Measurements from ENCODE around the gene PCDH8.

GRCh38 chr13:52896827-52897659, 48.6 kb upstream of the PCDH8 start:
- TF ChIP-seq EZH2phosphoT487 (IDR thresholded peaks at IDR 0.05; ENCODE audit: insufficient read depth, low read depth), result no peak
- TF ChIP-seq EZH2 (IDR thresholded peaks at IDR 0.05; ENCODE audit: insufficient read depth, poor library complexity, severe bottlenecking), result no peak

Measured in GM23248 (cell line).